ENCODE measurements around the gene CEP350.
"Not testable (repeated sequence)": the region's sequence is repeated elsewhere in the genome, so short reads cannot be mapped to it uniquely, and the experiment has no call there.

Gene CEP350

DNA sequence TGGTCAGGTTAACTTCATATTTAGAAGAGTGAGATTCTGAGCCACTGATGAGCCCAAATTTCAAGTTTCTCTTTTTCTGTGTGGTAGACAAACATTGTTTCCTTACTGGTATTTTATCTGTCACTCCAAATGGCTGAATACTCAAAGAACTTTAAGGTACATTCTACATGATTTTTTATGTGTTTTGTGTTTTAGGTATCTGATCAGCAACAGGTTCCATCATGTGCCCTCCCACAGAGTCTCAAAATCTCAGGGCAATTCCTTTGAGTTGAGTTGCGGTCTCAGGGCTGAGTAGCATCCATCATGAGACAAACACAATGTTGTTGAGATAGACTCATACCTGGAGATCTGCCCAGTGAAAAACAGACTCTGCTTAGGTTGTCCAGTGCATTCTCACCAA lies 14.7 kb upstream of the CEP350 start:
- no peak for DNase-seq (ENCODE audit: low spot score)

DNA sequence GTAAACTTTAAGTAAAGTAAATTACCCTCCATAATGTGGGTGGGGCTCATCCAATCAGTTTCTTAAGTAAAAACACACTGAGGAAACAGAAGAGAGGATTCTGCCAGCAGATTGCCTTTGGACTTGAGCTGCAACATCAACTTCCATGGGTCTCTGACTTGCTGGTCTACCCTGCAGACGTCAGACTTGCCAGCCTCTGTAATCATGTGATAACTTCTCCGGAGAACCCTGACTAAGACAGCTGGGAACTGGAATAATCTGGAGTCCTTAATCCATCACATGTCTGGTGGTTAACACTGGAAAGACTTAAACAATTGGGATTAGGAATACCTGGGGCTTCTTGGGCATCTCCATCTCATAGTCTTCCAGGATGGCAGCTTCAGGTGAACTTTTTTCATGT lies 13.2 kb upstream of the CEP350 start:
- no peak for DNase-seq (ENCODE audit: low spot score)

DNA sequence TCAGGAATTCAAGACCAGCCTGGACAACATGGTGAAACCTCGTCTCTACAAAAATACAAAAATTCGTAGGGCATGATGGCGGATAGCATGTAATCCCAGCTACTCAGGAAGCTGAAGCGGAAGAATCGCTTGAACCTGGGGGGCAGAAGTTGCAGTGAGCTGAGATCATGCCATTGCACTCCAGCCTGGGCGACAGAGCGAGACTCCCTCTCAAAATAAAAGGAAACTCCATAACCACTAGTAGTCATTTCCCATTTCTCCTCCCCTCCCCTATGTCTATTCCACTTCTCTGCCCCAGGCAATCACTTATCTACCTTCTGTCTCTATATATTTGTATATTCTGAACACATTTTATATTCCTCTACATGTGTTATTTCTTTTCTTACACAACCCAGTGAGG lies 4.0 kb upstream of the CEP350 start:
- no peak for DNase-seq (ENCODE audit: low spot score)

DNA sequence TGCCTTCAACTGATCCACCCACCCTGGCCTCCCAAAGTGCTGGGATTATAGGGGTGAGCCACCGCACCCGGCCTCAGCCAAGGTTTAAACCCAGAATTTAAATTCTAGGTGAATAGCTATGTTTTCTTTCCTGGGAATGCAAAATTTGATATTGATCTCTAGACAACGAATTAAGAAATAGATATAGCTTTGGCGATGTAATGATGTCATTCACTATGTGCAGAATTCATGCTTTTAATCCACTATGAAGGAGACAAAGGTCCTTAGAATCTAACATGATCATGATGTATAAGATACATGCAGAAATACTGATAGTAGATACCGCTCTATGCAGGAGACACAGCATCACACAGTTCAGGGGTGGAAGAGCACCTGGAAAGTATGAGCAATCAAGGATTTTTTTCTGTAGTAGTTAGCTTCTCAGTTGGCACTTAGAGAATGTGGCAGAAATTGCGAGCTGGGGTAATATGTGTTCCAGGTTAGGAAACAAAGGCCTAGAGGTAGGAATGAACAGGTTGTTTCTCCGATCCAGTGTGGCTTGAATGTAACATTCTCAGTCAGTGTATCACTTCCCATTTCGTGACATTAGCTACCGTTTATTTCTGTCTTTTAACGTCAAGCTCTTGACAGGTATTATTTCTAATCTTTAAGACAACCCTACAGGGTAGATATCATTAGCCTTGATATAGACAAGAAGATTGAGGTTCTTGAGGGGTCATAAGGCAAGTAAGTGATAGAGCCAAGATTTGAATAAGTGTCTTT lies 3.0 kb upstream of the CEP350 start:
- no peak for DNase-seq (ENCODE audit: low spot score)

DNA sequence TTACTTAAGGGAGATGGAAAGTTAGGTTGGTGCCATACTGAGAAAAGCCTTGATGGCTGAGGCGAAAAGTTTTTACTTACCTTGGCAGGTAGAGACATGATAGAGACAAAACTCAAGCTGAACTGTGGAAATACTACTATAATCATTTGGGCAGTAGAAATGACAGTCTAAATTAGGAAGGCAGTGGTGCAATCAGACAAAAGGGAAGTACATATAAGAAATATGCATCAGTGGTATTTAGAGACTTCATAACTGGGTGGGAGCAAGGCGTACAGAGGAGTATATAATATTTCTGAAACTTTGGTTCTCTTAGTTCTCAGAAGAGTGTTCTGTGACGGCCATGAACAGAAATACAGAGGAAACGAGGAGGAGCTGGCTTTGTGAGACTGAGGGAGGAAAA lies 2.4 kb upstream of the CEP350 start:
- no peak for DNase-seq (ENCODE audit: low spot score)

DNA sequence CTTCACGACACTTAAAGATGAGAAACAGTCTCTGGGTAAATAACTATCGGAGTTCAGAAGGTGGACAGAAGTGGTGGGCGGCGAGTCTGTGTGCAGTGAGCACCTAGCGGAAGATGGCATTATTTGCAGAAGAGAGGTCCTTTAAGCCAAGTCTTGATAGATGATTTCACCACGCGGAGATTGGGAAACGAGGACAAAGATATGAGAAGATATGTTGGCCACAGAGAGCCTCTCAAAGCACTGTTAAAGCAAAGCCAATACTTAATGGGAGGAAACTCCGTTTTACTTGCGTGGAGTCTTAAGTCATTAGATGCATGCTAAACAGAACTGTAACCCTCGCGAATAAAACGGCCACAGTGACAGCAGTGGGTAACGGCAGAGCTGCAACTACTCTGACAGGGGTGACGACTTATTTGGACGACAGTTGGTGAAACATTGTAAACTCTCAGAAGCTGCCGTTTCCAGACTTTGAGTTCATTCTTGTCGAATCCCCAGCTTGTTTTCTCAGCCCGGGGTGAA lies 577 bp upstream of the CEP350 start:
- DNase-seq (ENCODE audit: low spot score), result no peak

DNA sequence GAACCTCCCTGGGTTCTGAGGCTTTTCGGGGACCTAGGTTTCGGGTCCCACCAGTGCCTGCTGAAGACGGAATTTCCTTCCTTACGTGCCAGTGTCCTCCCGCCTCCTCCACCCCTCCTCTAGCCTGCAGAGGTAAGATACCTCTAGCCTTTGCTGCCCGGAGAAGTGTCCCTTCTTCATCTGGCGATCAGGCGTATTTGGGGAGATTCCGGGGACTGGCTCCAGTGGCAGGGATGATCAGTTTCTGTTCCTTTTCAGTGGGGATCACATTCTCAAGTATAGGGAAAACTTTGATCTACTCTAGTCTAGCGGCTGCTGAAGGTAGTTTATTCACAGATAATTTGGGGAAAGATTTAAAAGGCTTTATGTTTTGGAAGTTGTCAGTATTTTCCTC lies 674 bp downstream of the CEP350 start:
- peak; percentile 40 for DNase-seq (ENCODE audit: low spot score)

DNA sequence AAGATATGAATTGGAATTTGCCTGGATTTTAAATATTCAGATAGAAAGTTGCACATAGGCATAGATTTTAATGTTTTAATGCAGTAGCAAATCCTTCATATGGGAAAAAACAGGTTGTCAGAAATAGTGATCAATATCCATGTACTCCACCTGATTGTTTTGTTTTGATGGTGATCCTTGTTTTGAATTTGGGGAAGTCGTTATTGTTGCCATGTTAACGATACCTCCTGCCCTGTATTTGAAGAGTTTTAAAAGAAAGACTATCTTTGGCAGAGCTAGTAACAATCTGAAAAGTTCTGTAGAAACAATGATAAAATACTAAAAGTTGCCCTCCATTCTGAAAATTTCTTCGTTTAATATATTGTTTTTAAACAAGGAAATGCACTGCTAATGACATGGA lies 1.1 kb downstream of the CEP350 start:
- DNase-seq (ENCODE audit: low spot score), result no peak

DNA sequence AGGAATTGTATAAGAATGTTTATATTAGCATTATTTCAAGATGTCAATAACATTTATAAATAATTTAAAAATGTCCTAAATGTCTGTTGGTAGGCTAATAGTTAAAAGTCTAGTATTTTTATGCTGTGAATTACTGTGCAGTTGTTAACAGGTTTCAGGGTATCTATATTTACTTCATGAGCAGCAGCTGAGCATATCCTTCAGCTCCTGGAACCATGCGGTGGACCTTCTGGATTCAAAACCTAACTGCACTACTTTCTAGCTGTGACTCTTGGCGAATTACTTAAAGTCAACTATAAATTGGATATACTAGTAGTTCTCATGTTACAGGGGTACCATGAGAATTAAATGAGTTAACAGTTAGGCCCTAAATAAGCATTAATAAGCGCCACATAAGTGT lies 3.7 kb downstream of the CEP350 start:
- no peak for DNase-seq (ENCODE audit: low spot score)

DNA sequence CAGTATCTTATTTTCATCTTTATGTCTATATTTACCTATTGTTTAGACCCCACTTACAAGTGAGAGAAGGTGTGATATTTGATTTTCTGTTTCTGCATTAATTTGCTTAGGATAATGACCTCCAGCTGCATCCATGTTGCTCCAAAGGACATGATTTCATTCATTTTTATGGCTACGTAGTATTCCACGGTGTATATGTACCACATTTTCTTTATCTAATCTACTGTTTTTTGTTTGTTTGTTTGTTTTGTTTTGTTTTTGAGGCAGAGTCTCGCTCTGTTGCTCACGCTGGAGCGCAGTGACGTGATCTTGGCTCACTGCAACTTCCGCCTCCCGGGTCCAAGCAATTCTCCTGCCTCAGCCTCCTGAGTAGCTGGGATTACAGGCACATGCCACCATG lies 7.6 kb downstream of the CEP350 start:
- DNase-seq (ENCODE audit: low spot score), result not testable (repeated sequence)

DNA sequence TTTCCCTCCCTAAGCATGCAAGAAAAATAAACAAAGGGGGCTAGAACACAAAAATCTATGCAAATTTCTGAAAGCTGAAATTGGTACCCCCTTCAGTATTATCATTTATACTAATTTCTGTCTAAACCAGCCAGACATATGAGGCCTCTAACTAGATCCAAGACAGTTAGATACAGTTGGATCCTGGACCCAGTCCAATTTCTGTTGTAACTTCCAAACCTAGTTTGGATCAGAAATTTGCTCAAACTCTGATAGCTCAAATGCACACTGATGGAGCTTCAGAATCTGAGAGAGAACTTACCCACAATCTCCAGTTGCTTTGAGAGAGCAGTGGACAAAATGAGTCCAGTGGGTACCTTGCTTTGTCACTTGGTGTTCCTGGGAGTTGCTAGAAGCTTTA lies 11.9 kb downstream of the CEP350 start:
- DNase-seq (ENCODE audit: low spot score), result no peak

DNA sequence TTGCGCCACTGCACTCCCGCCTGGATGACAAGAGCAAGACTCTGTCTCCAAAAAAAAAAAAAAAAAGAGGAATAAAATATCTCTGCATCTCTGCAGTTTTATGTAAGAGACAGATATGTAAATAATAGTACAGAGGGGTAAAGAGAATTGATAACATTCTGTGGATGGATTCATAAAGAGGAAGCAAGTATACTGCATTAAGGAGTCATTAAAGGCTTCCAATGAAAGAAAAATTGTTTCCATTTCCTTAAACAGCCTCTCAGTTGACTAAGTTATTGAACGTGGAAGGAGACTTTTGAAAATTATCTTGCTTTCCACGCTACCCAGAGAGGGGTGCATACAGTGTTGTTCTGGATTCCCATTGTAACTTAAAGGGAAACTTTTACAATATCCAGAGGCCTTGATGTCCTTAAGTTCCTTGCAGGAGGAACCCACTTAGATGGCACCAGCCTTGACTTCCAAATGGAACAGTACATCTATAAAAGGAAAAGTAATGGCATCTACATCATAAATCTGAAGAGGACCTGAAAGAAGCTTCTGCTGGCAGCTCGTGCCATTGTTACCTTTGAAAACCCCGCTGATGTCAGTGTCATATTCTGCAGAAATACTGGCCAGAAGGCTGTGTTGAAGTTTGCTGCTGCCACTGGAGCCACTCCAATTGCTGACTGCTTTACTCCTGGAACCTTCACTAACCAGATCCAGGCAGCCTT lies 13.8 kb downstream of the CEP350 start:
- DNase-seq (ENCODE audit: low spot score), result no peak

DNA sequence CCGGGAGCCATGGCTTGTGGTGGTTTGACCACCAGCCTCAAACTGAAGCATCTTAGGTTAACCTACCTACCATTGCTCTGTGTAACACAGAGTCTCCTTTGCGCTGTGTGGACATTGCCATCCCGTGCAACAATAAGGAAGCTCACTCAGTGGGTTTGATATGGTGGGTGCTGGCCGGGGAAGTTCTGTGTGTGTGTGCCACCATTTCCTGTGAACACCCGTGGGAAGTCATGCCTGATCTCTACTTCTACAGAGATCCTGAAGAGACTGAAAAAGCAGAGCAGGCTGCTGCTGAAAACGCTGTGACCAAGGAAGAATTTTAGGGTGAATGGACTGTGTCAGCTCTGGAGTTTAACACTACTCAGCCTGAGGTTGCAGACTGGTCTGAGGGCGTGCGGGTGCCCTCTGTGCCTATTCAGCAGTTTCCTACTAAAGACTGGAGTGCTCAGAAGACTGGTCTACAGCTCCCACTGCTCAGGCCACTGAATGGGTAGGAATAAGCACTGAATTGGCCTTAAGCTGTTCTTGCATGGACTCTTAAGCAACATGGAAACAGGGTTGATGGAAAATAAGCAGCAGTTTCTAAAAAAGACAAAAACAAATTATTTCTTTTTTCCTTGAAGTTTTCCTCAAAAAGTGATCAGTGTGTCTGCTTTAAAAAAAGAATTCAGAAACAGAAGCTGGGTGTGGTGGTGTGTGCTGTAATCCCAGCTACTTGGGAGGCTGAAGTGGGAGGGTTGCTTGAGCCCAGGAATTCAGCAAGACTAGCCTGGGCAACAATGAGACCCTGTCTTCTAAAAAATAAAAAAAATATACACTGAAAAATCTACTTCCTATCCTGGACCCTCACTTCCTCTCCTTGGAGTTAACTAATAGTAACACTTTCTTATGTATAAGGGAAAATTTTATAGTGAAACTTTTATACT lies 14.6 kb downstream of the CEP350 start:
- DNase-seq (ENCODE audit: low spot score), result no peak

DNA sequence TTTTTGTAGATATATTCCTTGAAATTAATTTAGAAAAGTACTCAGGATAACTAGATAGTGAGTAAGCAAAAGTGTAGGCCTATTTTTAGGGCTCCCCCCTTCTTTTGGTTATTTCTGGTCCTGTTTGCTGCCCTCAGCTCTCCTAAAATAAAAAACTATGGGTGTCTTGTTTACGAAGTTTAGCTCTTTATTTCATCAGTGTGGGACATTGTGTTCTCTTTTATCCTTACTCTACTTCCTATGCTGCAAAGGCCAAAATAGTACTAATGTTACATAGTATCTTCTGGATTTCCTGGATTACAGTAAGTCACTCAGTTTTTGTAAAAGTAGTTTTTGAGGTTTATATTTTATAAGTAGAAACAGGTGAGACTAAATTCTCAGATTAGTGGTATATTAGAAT lies 15.4 kb downstream of the CEP350 start:
- no peak for DNase-seq (ENCODE audit: low spot score)

DNA sequence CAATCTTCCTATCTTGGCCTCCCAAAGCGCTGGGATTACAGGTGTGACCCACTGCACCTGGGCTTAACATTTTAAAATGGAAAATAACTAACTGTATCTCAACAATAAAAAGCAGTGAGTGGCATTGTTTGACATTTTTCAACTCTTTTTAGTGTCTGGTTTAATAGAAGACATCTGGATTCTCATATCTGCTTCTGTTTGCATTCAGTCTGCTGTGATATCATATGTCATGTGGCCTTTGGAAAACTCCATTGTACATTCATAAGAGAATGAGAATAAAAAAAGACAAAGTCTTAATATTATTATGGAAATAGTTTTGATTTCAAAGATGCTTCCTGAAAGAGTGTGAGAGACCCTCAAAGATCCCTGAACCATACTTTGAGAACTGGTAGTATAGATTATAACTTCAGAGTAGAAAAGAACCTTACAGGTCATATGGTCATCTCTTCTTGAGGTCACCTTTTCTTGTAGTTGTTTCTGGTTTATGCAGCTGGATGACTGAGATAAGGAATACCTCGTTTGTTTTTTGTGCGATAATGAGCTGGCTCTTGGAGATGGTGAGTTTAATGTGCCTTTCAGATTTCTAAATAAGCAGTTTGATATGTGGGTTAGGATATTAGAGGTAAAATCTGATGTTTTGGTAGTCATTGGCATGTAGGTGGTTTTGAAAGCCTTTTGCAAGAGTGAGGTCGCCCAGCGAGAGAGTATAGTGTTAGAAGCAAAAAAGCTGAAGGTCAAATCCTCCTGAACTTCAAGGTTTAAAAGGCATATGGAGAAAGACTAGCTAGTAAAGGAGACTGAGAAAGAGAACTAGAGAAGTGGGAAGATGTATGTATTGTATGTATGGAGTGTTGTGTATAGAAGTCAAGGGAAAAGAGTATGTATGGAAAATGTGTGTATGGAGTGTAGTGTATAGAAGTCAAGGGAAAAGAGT lies 17.2 kb downstream of the CEP350 start:
- no peak for DNase-seq (ENCODE audit: low spot score)

DNA sequence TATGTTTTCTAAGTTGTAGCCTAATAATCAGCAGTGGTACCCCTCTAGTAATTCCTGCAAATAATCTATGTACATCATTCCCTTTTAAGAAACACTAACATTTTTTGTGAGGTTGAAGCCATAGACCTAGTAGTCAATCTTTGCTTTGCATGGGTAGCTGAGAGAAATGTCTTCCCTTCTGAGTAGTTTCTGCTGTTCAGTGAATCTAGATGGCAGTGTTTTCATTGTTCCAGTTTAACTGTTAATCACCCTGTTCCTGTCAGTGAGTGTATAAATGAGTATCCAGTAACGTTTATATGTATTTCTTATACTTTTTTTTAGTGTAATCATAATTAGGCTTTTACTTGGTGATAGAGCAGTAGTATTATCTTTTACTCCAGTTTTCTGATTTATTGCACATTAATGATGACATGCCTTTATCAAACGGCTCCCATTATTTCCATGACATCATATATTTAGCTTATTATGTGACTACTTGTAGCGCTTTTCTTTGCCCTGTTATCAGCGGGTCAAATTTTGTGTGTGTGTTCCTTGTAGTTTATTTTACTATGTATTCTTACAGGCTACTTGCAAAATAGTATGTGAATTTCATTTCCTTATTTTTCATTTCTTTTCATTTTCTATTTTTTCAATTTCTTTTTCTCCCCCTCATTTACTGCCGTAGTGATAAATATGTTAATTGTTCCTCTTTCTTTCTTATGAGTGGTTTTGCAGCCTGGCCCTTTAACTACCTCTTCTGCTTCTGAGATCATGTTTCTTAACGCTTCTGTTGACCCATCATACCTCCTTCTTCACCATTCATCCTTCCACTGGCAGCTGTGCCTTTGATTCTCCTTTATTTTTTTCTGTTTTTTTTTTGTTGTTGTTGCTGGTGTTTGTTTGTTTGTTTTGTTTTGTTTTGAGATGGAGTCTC lies 18.8 kb downstream of the CEP350 start:
- no peak for DNase-seq (ENCODE audit: low spot score)

DNA sequence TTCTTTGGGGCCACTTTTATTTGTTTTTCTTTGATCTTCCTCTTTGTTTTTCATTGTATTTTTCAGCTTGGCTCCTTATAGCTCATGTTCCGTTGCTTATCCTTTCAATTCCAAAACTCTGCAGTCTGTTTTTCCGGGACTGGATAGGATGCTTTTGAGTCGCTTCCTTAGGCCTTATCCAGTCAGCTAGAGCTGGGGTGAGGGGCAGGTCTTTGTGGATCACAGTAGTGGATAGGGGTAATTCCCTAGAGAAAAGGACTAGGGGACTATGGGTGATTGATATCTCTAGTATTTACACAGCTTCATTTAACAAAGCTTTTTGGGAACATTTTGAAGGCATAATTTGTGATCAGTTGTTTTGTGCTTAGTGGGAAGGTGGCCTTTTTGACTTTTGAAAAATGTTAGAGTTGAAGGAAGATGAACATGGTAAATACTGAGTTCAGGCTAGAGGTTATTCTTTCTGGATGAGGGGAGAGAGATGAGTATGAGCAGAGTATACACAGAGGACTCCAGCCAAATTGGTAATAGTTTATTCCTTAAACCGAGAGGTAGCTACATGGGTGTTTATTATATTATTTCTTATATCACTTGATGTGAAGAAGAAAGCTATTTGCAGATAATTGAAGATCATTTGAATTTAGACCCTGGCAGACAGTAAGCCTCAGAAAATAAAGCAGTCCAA lies 22.5 kb downstream of the CEP350 start:
- DNase-seq (ENCODE audit: low spot score), result no peak

DNA sequence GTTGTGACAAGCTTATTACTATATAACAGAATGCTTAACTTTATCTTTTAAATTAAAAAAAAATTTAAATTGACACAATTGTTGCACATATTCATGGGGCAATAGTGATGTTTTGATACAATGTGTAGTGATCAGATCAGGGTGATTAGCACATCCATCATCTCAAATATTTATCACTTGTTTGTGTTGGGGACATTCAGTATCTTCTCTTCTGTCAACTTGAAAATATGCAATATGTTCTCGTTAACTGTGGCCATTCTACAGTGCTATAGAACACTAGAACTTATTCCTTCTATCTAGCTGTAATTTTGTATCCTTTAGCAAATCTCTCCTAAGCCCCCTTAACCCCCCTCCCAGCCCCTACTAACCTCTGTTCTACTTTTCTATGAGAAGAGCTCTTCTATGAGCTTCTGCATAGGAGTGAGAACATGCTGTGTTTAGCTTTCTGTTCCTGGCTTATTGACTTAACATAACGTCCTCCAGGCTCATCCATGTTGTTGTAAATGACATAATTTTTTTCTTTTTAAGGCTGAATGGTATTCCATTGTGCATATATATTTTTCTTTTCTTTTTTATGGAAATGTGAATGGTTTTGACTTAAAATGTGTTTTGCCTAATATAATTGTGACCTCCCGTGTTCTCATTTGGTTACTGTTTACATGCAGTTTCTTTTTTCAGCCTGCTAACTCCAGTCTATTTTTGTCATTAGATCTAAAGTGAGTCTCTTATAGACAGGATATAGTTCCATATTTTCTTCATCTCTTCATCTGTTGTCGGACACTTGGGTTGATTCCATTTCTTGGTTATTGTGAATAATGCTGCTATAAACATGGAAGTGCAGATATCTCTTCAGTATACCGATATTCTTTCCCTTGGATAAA lies 23.8 kb downstream of the CEP350 start:
- no peak for DNase-seq (ENCODE audit: low spot score)

DNA sequence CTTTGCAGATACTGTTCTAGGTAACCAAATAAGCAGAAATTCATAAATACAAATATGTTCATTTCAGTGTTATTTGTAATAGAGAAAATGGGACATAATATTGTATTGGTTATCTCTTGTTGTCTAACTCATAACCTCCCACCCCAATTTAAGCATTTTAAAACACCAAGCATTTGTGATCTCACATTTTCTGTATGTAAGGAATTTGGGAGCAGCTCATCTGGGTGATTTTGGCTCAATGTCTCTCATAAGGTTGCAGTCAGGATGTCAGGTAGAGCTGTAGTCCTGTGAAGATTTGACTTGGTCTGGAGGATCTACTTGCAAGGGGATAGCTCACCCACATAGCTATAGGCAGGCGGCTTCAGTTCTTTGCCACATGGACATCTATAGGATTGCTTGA lies 29.5 kb downstream of the CEP350 start:
- no peak for DNase-seq (ENCODE audit: low spot score)
